ENCODE results near the gene HOPX.
"Not testable (repeated sequence)": the region's sequence is repeated elsewhere in the genome, so short reads cannot be mapped to it uniquely, and the experiment has no call there.

HOPX gene

GRCh38 chr4:56622176-56622575 is 58.9 kb downstream of the HOPX start:
- DNase-seq = no peak

DNA sequence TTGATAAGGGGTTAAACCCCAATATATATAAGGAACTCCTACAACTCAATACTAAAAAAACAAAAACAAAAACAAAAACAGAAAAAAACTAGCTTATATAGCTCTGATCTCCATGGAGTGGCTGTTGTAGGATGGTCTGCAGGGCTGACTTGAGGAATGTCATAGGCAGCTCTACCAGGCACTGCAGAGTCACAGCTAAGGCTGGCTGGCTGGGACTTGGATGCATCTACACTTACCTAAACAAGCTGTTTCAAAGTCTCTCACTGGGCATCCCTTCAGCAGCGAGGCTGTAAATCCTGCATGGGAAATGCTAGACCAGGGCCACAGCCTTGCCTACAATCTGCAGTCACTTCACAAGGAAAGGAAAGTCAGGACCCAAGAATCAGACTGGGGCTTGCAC is 61.3 kb downstream of the HOPX start:
- no peak for DNase-seq

DNA sequence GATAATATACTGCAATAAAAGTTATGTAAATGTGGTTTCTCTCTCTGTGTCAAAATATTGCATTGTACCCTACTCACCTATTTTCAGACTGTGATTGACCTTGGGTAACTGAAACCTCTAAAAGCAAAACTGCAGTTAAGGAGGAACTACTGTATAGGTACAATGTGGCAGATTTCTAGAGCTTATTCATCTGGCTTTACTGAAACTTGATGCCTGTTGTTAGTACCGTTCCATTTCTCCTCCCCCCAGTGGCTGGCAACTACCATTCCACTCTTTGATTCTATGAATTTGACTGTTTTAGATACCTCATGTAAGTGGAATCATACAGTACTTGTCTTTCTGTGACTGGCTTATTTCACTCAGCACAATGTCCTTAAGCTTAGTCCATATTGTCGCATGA is 61.9 kb downstream of the HOPX start:
- no peak for DNase-seq

GRCh38 chr4:56618734-56619133 is 62.4 kb downstream of the HOPX start:
- DNase-seq = no peak

DNA sequence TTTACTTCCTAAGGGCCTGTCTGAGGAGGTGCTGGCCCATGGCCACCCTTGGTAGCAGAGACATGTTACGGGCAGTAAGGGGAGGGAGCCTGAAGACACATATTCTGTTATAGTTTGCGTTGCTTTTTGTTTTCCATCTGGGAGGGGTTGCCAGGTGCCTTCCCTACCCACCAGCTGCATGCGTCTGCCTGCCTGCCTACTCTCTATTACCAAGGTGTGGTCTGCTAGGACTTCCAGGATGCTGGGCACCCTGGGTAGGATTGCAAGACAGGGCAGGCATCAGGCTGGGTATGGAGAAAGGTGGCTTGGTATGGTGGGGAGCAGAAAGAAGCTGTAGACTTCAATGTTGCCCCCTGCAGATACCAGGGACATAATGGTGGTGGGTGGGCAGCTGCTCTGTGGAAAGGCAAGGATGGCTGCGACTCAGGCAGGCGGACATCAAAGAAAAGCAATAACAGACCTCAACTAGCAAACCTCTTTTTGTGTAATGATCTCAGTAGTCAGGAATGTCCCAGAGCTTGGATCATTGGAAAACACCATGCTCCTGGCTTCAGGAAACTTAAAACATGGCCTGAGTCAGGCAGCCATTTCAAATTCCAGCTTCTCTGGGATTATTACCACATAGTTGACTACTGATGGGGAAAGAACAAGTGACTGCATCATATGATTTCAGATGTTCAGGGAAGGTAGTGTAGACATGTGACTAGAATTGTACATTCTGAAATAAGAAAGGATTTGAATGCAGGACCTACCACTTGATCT is 67.8 kb downstream of the HOPX start:
- DNase-seq = no peak

- no peak for DNase-seq
Measured at GRCh38 chr4:56612282-56612681, 68.8 kb downstream of the HOPX start.

GRCh38 chr4:56611501-56611900 is 69.6 kb downstream of the HOPX start:
- DNase-seq = no peak

- DNase-seq = not testable (repeated sequence)
Measured at GRCh38 chr4:56610170-56610569, 70.9 kb downstream of the HOPX start.

DNA sequence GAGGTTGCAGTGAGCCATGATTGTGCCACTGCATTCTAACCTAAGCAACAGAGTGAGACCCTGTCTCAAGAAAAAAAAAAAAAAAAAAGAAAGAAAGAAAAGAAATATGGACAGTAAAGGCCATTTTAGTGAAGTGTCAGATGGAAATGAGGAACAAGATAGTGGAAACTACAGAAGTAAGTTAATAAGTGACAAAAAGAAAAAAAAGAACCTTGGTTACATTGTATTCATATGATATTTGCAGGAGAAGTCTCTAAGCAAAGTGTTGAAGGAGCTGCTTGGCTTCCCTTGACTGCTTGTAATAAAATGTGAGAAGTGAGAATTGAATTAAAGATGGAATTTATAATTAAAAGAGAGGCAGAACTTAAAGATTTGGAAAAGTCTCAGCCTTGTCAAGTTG is 73.2 kb downstream of the HOPX start:
- no peak for DNase-seq

- no peak for DNase-seq
Measured at GRCh38 chr4:56606385-56606784, 74.7 kb downstream of the HOPX start.

DNA sequence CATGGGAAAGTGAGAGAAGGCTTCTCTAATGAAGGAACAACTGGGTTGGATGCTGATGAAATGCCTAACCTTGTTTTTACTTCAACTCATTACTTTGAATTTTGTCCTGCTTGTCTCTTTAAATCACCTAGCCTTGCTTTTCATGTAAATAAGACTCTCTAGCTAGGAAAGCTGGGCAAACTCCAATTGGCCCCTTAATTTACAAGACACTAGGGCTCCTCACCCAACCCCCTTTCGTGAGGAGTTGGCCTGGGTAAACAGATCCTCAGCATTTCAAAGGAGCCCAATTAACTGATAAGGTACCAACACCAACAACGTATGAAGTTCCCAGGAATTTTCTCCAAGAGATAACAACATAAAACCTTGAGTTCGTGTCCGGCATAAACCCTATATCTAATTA is 75.6 kb downstream of the HOPX start:
- DNase-seq = not testable (repeated sequence)

GRCh38 chr4:56603297-56603696 is 77.8 kb downstream of the HOPX start:
- no peak for DNase-seq
